Tibial nerve (tissue), 4 donors: ENCODE data around the gene PSME2. TPM values are rescaled to one million over a fixed set of nuclear protein-coding genes. Genes with fewer than 3 reads are reported as not detected.
A peak's percentile ranks its signal among the peaks of the same experiment; 100 is the strongest.

Experiments used
- DNase-seq, 2 donors: peaks; one replicate each; pipeline ENCODE4 v3.0.0-alpha.2; 2019; ENCODE audit warnings: low spot score in 2 of 2
- H3K27ac ChIP-seq, 4 donors: fragments of 200-600 bp; sonication (generic) in 3 of 4; one replicate each; pipeline ENCODE4 v1.5.1; 2017 to 2019; ENCODE audit warnings: mild to moderate bottlenecking in 1 of 4
- H3K27me3 ChIP-seq, 2 donors: fragments of 200-600 bp; sonication (generic) in 1 of 2; one replicate each; pipeline versions ENCODE4 v1.5.1 to v1.6.0; 2017 to 2019
- H3K36me3 ChIP-seq, 3 donors: fragments of 200-600 bp; sonication (generic); one replicate each; pipeline ENCODE4 v1.5.1; 2018 to 2019
- H3K4me1 ChIP-seq, 4 donors: fragments of 200-600 bp; sonication (generic) in 3 of 4; one replicate each; pipeline ENCODE4 v1.5.1; 2017 to 2019
- H3K4me3 ChIP-seq, 4 donors: fragments of 200-600 bp; sonication (generic) in 3 of 4; one replicate each; pipeline ENCODE4 v1.5.1; 2017 to 2019; ENCODE audit warnings: mild to moderate bottlenecking in 1 of 4, moderate library complexity in 1 of 4
- H3K9me3 ChIP-seq, 4 donors: fragments of 200-600 bp; sonication (generic) in 3 of 4; one replicate each; pipeline ENCODE4 v1.5.1; 2017 to 2019
- CTCF ChIP-seq, 5 experiments: fragments of 200-600 bp in 3 of 5; fragments of 450-650 bp in 2 of 5; sonication (generic) in 3 of 5; IDR thresholded peaks; one replicate each; pipeline ENCODE4 v1.5.1; 2016 to 2019; ENCODE audit warnings: antibody characterized with exemption in 5 of 5, mild to moderate bottlenecking in 3 of 5, moderate library complexity in 2 of 5
- EP300 ChIP-seq, 2 donors: sonication (generic); formaldehyde crosslinking; IDR thresholded peaks; one replicate each; pipeline ENCODE4 v1.6.1; 2017; ENCODE audit warnings: antibody characterized with exemption in 2 of 2, mild to moderate bottlenecking in 1 of 2
- POLR2A ChIP-seq, 2 donors: fragments of 450-650 bp; IDR thresholded peaks; one replicate each; pipeline ENCODE4 v1.6.1; 2017; ENCODE audit warnings: antibody characterized with exemption in 2 of 2, mild to moderate bottlenecking in 2 of 2, moderate library complexity in 2 of 2
- WGBS, 2 donors: methylation state at CpG; one replicate each; pipeline ENCODE4 v1.1.5; 2018; 5-methylcytosine and 5-hydroxymethylcytosine counted together
- total RNA-seq, 4 donors: library from RNA; depleted of rRNA; stranded (reverse); fragments of >200 nt; gene quantifications; one replicate each; pipeline ENCODE4 v1.1.0, GENCODE V29; 2016

PSME2 gene
- total RNA-seq, 4 donors from 2014 or later, result 33.7 to 64.0 (median 51.9) TPM

- no peak for TF ChIP-seq CTCF (IDR thresholded peaks at IDR 0.05)
- no peak for TF ChIP-seq POLR2A (IDR thresholded peaks at IDR 0.05)
- TF ChIP-seq EP300 (IDR thresholded peaks at IDR 0.05), result no peak
- peaks cover 0 to 77% (median 2%) of the 10 kb centered on the region in 3 donors for H3K36me3 ChIP-seq
- DNase-seq, result no peak
Observed at GRCh38 chr14:24184104-24184970, 37.9 kb upstream of the PSME2 start.

GRCh38 chr14:24183014-24183481 lies 36.6 kb upstream of the PSME2 start:
- Histone ChIP-seq H3K27ac (peak overlapping the region in 1 of 4 donors; percentile 17), H3K36me3 (peaks cover 0 to 90% (median 2%) of the 10 kb centered on the region in 3 donors), H3K9me3 (no peaks in the 10 kb centered on the region), H3K4me3 (no peak overlapping the region), H3K4me1 (peaks cover 0 to 29% (median 12%) of the 10 kb centered on the region in 4 donors), H3K27me3 (no peaks in the 10 kb centered on the region)
- 87 to 93% methylated on average over 11 to 15 of the region's 15 CpGs for WGBS, 2 donors
- no peak for DNase-seq
- TF ChIP-seq EP300 (IDR thresholded peaks at IDR 0.05), result no peak
- no peak for TF ChIP-seq CTCF (IDR thresholded peaks at IDR 0.05)
- no peak for TF ChIP-seq POLR2A (IDR thresholded peaks at IDR 0.05)

More at GRCh38 chr14:24184104-24184970, 37.9 kb upstream of the PSME2 start:
- Histone ChIP-seq H3K9me3 (no peaks in the 10 kb centered on the region), H3K27ac (no peak overlapping the region), H3K4me3 (no peak overlapping the region), H3K27me3 (no peaks in the 10 kb centered on the region), H3K4me1 (peaks cover 0 to 37% (median 13%) of the 10 kb centered on the region in 4 donors)
- WGBS, 2 donors, result 85% methylated on average over 15 to 18 of the region's 19 CpGs

DNA sequence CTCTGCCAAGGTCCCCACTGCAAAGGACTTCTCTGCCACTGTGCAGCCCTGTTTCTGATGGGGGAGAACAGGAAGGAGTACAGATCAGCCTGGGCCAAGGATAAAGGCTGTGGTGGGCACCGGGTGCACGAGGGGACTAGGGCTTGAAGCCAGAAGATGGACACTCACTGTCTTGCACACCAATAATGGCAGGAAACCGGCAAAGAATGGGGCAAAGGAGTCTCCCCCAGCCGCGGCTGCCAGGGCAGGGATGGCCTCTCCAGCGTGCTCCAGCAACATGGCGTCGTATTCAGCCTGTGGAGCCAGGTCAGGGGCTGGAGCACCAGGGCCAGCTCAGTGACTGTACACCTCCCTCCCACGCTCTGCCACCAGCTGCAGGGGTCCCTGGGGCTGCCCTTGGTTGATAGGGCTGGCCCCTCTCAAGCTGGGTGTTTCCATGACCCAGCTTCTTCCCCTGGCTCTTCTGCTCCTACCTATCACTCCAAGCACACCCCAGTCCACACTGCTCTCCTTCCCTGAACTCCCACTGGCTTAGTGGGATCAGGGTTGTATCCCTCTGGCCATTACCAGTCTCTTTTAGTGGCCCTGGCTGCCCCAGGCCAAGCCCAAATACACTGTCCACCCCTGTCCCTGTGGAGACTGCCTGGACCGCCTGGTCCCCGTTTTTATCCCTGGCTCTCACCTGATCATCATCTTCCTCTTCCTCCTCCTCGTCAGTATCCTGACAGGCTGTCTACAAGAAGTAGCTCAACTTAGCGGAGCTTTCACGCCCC lies 35.9 kb upstream of the PSME2 start:
- 84 to 85% methylated on average over 13 to 14 of the region's 14 CpGs for WGBS, 2 donors
- Histone ChIP-seq H3K9me3 (no peaks in the 10 kb centered on the region), H3K4me3 (no peak overlapping the region), H3K27me3 (no peaks in the 10 kb centered on the region), H3K4me1 (peaks cover 0 to 21% (median 4%) of the 10 kb centered on the region in 4 donors), H3K36me3 (peaks cover 0 to 98% (median 2%) of the 10 kb centered on the region in 3 donors), H3K27ac (peak overlapping the region in 2 of 4 donors; percentile 89 to 92)
- DNase-seq, result no peak
- no peak for TF ChIP-seq POLR2A (IDR thresholded peaks at IDR 0.05)
- TF ChIP-seq EP300 (IDR thresholded peaks at IDR 0.05), result no peak
- no peak for TF ChIP-seq CTCF (IDR thresholded peaks at IDR 0.05)

GRCh38 chr14:24181371-24182077 lies 35.1 kb upstream of the PSME2 start:
- peaks cover 0 to 100% (median 2%) of the 10 kb centered on the region in 3 donors for H3K36me3 ChIP-seq
- H3K9me3 ChIP-seq, result no peaks in the 10 kb centered on the region
- H3K4me3 ChIP-seq, result no peak overlapping the region
- no peak for TF ChIP-seq EP300 (IDR thresholded peaks at IDR 0.05)
- TF ChIP-seq CTCF (IDR thresholded peaks at IDR 0.05), result no peak
- TF ChIP-seq POLR2A (IDR thresholded peaks at IDR 0.05), result no peak
- peaks cover 0 to 16% (median 4%) of the 10 kb centered on the region in 4 donors for H3K4me1 ChIP-seq
- peak overlapping the region; percentile 67 to 92 (median 82) for H3K27ac ChIP-seq
- H3K27me3 ChIP-seq, result no peaks in the 10 kb centered on the region
- 83 to 90% methylated on average over 18 to 19 of the region's 19 CpGs for WGBS, 2 donors
- no peak for DNase-seq
